NCI-H128 (cell line): ENCODE results near the gene ELMO1.
A peak's percentile ranks its signal among the peaks of the same experiment; 100 is the strongest.
"Not testable (repeated sequence)": the region's sequence is repeated elsewhere in the genome, so short reads cannot be mapped to it uniquely, and the experiment has no call there.

Experiments
- DNase-seq: peaks from one replicate; lab custom pipeline; 2025; ENCODE audit not compliant: unreplicated experiment; lab: John Stamatoyannopoulos, UW

ELMO1 gene

GRCh38 chr7:36995776-36996175, 452.9 kb downstream of the ELMO1 start:
- no peak for DNase-seq

- no peak for DNase-seq
Measured at GRCh38 chr7:36994456-36995112, 454.1 kb downstream of the ELMO1 start.

GRCh38 chr7:36986948-36987724, 461.5 kb downstream of the ELMO1 start:
- no peak for DNase-seq

GRCh38 chr7:36986511-36986933, 462.1 kb downstream of the ELMO1 start:
- no peak for DNase-seq

GRCh38 chr7:36985866-36986400, 462.7 kb downstream of the ELMO1 start:
- no peak for DNase-seq

- peak; percentile 44 for DNase-seq
Measured at GRCh38 chr7:36985316-36985715, 463.3 kb downstream of the ELMO1 start.

- peak; percentile 44 for DNase-seq
Measured at GRCh38 chr7:36984710-36985312, 463.9 kb downstream of the ELMO1 start.

GRCh38 chr7:36984041-36984521, 464.6 kb downstream of the ELMO1 start:
- DNase-seq = no peak

- no peak for DNase-seq
Measured at GRCh38 chr7:36982766-36983165, 465.9 kb downstream of the ELMO1 start.

GRCh38 chr7:36979810-36980248, 468.8 kb downstream of the ELMO1 start:
- no peak for DNase-seq

- no peak for DNase-seq
Measured at GRCh38 chr7:36978461-36978860, 470.2 kb downstream of the ELMO1 start.

GRCh38 chr7:36977878-36978277, 470.8 kb downstream of the ELMO1 start:
- DNase-seq = no peak

- not testable (repeated sequence) for DNase-seq
Measured at GRCh38 chr7:36973534-36973933, 475.1 kb downstream of the ELMO1 start.

GRCh38 chr7:36972140-36972518, 476.5 kb downstream of the ELMO1 start:
- DNase-seq = no peak

- no peak for DNase-seq
Measured at GRCh38 chr7:36971515-36972139, 477.0 kb downstream of the ELMO1 start.

GRCh38 chr7:36970551-36971514, 477.8 kb downstream of the ELMO1 start:
- no peak for DNase-seq

- DNase-seq = no peak
Measured at GRCh38 chr7:36969376-36969775, 479.3 kb downstream of the ELMO1 start.

- DNase-seq = no peak
Measured at GRCh38 chr7:36967387-36967786, 481.3 kb downstream of the ELMO1 start.

- DNase-seq = no peak
Measured at GRCh38 chr7:36966636-36967035, 482.0 kb downstream of the ELMO1 start.

- no peak for DNase-seq
Measured at GRCh38 chr7:36966039-36966438, 482.6 kb downstream of the ELMO1 start.
